Neutrophil (primary cell): ENCODE data around the gene RTF2.

Source experiments
- H3K27ac ChIP-seq: fragments of 200-600 bp; sonication (generic); 2 replicates; pipeline ENCODE4 v1.5.1; 2016; ENCODE audit warnings: mild to moderate bottlenecking, moderate library complexity
- H3K27me3 ChIP-seq: fragments of 200-600 bp; sonication (generic); 2 replicates; pipeline ENCODE4 v1.6.0; 2016; ENCODE audit warnings: mild to moderate bottlenecking
- H3K36me3 ChIP-seq: fragments of 200-600 bp; sonication (generic); 2 replicates; pipeline ENCODE4 v1.5.1; 2017
- H3K4me1 ChIP-seq, 2 experiments: fragments of 200-600 bp in 1 of 2; sonication (generic) in 1 of 2; 1 replicate in 1 of 2; 2 replicates in 1 of 2; pipeline versions ENCODE4 v1.5.1 to v1.6.1; 2013 to 2016; ENCODE audit warnings: low read depth in 1 of 2, low read length in 1 of 2, mild to moderate bottlenecking in 1 of 2, moderate library complexity in 1 of 2; ENCODE audit not compliant: control insufficient read depth in 1 of 2, insufficient read depth in 1 of 2
- H3K4me3 ChIP-seq, 2 experiments: fragments of 200-600 bp in 1 of 2; sonication (generic) in 1 of 2; 1 replicate in 1 of 2; 2 replicates in 1 of 2; pipeline ENCODE4 v1.5.1; 2013 to 2016; ENCODE audit warnings: low read depth in 1 of 2, low read length in 1 of 2, mild to moderate bottlenecking in 1 of 2, moderate library complexity in 1 of 2
- H3K9me3 ChIP-seq: fragments of 200-600 bp; sonication (generic); 2 replicates; pipeline ENCODE4 v1.5.1; 2016
- TF ChIP-seq, protein P1 (sequence below): fragments of 200-600 bp; sonication (generic); IDR thresholded peaks from 2 replicates; pipeline ENCODE4 v1.5.1; 2016; ENCODE audit warnings: antibody characterized with exemption

RTF2 gene, protein sequence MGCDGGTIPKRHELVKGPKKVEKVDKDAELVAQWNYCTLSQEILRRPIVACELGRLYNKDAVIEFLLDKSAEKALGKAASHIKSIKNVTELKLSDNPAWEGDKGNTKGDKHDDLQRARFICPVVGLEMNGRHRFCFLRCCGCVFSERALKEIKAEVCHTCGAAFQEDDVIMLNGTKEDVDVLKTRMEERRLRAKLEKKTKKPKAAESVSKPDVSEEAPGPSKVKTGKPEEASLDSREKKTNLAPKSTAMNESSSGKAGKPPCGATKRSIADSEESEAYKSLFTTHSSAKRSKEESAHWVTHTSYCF

GRCh38 chr20:56468316-56469076 is at the start of gene RTF2:
Gene RTF2, plus strand, starts transcription at chr20:56468627. Its CDS starts 71 bp downstream, at chr20:56468698.
- peaks cover 31% of the 10 kb centered on the region for H3K36me3 ChIP-seq
- no peaks in the 10 kb centered on the region for H3K9me3 ChIP-seq
- peaks cover 49 to 69% of the 10 kb centered on the region in 2 experiments for H3K4me1 ChIP-seq
- peak within 1 kb of the TSS; percentile 94 to 95 for H3K4me3 ChIP-seq
- peak within 1 kb of the TSS; percentile 94 for H3K27ac ChIP-seq
- TF ChIP-seq, protein P1, sequence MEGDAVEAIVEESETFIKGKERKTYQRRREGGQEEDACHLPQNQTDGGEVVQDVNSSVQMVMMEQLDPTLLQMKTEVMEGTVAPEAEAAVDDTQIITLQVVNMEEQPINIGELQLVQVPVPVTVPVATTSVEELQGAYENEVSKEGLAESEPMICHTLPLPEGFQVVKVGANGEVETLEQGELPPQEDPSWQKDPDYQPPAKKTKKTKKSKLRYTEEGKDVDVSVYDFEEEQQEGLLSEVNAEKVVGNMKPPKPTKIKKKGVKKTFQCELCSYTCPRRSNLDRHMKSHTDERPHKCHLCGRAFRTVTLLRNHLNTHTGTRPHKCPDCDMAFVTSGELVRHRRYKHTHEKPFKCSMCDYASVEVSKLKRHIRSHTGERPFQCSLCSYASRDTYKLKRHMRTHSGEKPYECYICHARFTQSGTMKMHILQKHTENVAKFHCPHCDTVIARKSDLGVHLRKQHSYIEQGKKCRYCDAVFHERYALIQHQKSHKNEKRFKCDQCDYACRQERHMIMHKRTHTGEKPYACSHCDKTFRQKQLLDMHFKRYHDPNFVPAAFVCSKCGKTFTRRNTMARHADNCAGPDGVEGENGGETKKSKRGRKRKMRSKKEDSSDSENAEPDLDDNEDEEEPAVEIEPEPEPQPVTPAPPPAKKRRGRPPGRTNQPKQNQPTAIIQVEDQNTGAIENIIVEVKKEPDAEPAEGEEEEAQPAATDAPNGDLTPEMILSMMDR, result peak; percentile 60
- no peaks in the 10 kb centered on the region for H3K27me3 ChIP-seq

DNA sequence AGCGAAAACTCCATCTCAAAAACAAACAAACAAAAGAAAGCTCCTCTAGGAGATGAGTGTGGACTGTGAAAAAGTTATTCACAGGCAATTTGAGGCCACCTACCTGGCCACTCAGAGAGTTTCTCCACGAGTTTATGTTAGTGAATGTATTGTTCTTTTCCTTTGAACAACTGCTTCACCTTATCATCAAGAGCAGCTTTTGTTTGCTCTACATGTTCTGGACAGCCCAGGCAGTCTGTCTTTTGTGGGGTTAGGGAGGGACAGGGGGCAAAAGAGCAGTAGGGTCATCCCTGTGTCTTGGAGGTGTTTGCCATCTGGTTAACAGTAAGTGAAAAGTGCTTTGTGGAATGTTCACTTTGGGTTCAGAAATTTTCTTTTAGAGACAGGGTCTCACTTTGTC is 48.4 kb upstream of the RTF2 start:
- Histone ChIP-seq H3K9me3 (no peaks in the 10 kb centered on the region), H3K4me1 (peaks cover 98 to 99% of the 10 kb centered on the region in 2 experiments), H3K36me3 (peaks cover 27% of the 10 kb centered on the region), H3K27me3 (no peaks in the 10 kb centered on the region), H3K4me3 (peak overlapping the region in 1 of 2 experiments; percentile 55), H3K27ac (peak overlapping the region; percentile 97)
- TF ChIP-seq, protein P1, result no peak

DNA sequence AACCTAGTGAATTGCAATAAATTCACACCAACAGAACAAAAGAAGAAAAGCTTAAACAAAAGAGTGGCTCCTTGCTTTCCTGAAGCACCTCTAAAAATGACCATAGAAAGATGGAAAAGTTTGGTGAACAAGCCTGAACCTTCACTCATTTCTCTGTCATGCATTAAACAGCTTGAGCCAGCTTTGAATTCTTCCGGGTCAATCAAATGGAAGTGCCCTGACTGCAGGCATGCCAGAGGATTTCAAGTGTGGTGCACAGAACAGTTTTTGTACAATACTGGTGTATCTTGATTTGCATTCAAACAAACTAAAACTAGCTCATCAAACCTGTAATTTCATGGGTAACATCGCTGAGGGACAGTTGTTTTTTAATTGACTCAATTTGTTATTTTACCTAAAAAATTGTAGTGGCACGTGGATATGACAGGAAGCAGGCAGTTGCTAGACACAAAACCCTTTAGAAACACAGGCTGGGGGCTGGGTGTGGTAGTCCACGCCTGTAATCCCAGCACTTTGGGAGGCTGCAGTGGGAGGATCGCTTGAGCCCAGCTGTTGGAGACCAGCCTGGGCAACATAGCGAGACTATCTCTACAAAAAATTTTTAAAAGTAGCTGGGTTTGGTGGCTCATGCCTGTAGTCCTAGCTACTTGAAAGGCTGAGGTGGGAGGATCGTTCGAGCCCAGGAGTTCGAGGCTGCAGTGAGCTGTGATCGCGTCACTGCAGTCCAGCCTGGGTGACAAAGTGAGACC is 47.3 kb upstream of the RTF2 start:
- Histone ChIP-seq H3K27ac (peak overlapping the region; percentile 97), H3K9me3 (no peaks in the 10 kb centered on the region), H3K4me3 (peak overlapping the region in 1 of 2 experiments; percentile 35), H3K36me3 (peaks cover 27% of the 10 kb centered on the region), H3K4me1 (peaks cover 97 to 99% of the 10 kb centered on the region in 2 experiments), H3K27me3 (no peaks in the 10 kb centered on the region)
- TF ChIP-seq, protein P1, result no peak

DNA sequence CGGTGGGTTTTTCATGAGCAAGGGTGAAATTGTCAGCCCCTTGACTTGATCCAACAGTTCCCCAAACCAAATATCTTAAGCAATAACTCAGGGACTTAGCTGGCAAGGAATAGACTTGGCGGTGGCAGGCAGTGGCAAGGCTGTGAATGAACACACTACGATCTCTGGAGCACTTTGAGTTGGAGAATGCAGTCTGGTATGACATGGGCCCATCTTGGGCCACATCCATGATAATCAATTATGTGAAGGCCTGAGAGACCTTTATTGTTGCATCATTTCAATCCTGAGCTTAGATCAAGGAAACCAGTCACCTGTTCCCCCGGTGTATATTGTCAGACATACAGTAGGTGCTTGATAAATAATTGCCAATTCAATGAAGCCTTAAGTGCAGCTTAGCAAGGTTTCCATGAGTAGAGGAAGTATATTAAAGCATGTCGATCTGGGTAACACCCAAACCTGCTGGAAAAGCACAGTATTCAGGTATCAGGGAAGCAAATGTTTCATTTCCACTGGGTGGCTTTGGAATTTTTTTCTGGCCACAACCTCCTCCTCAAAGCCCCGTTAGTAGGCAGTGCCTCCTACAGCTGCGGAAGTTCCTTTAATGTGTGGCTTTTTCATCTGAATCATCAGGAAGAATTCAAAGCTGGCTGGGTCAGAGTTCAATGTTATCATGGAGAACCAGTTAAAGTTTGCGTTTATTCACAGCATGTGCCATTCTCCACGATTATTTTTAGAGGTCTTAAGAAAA is 46.2 kb upstream of the RTF2 start:
- Histone ChIP-seq H3K36me3 (peaks cover 18% of the 10 kb centered on the region), H3K9me3 (no peaks in the 10 kb centered on the region), H3K27ac (peak overlapping the region; percentile 97), H3K4me1 (peaks cover 97 to 99% of the 10 kb centered on the region in 2 experiments), H3K4me3 (peak overlapping the region; percentile 10 to 35), H3K27me3 (no peaks in the 10 kb centered on the region)
- TF ChIP-seq, protein P1, result no peak

DNA sequence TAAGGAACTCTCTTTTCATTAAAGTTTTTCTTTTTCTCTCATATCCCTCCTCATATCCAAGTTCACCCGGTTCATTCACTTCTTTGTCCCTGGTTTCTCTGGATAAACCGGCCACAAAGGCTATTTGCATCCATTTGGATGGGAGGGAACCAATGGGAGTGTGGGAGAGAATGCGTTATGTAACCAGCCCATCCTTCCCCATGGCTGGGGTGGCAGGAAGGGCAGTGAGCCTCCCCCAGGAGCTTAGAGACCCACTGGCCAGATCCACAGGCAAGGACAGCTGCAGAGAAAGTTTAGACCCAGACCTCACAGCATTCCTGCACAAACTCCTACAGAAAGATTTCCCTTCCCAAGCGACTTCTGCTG is 45.6 kb upstream of the RTF2 start:
- Histone ChIP-seq H3K27ac (peak overlapping the region; percentile 97), H3K4me1 (peaks cover 97 to 99% of the 10 kb centered on the region in 2 experiments)

More for the DNA sequence above, 45.6 kb upstream of the RTF2 start:
- Histone ChIP-seq H3K36me3 (peaks cover 17% of the 10 kb centered on the region), H3K9me3 (no peaks in the 10 kb centered on the region), H3K4me3 (peak overlapping the region; percentile 10 to 35), H3K27me3 (no peaks in the 10 kb centered on the region)
- TF ChIP-seq, protein P1, result no peak
